Breast epithelium (tissue), 4 donors: ENCODE results near the gene RNU1-4. TPM values are rescaled to one million over a fixed set of nuclear protein-coding genes. Genes with fewer than 3 reads are reported as not detected.
"Not testable (repeated sequence)": the region's sequence is repeated elsewhere in the genome, so short reads cannot be mapped to it uniquely, and the experiment has no call there.

Source experiments
- DNase-seq, 2 donors: peaks; one replicate each; pipeline ENCODE4 v3.0.0-alpha.2; 2019; ENCODE audit warnings: low spot score in 2 of 2
- H3K27ac ChIP-seq, 2 donors: fragments of 200-600 bp; sonication (generic) in 1 of 2; one replicate each; pipeline ENCODE4 v1.5.1; 2016 to 2019; ENCODE audit warnings: mild to moderate bottlenecking in 1 of 2
- H3K27me3 ChIP-seq, 2 donors: fragments of 200-600 bp; sonication (generic) in 1 of 2; one replicate each; pipeline versions ENCODE4 v1.5.1 to v1.6.0; 2017 to 2019; ENCODE audit warnings: control low read depth in 1 of 2, mild to moderate bottlenecking in 1 of 2
- H3K36me3 ChIP-seq: fragments of 200-600 bp; one replicate; pipeline ENCODE4 v1.5.1; 2019
- H3K4me1 ChIP-seq, 2 donors: fragments of 200-600 bp; sonication (generic); one replicate each; pipeline ENCODE4 v1.5.1; 2016 to 2019; ENCODE audit warnings: control low read depth in 1 of 2
- H3K4me3 ChIP-seq, 3 donors: fragments of 200-600 bp; sonication (generic); 1 replicate in 2 of 3; 2 replicates in 1 of 3; pipeline ENCODE4 v1.5.1; 2016 to 2019; ENCODE audit warnings: mild to moderate bottlenecking in 3 of 3, moderate library complexity in 2 of 3
- H3K9me3 ChIP-seq, 2 donors: fragments of 200-600 bp; sonication (generic) in 1 of 2; one replicate each; pipeline ENCODE4 v1.5.1; 2016 to 2019; ENCODE audit warnings: control low read depth in 1 of 2
- CTCF ChIP-seq, 3 donors: fragments of 450-650 bp; IDR thresholded peaks; one replicate each; pipeline ENCODE4 v1.5.1; 2016 to 2017; ENCODE audit warnings: antibody characterized with exemption in 3 of 3, mild to moderate bottlenecking in 3 of 3, moderate library complexity in 3 of 3
- POLR2A ChIP-seq: fragments of 450-650 bp; IDR thresholded peaks from one replicate; pipeline ENCODE4 v1.6.1; 2016; ENCODE audit warnings: antibody characterized with exemption, mild to moderate bottlenecking, moderate library complexity
- POLR2AphosphoS5 ChIP-seq, 3 donors: sonication (generic); formaldehyde crosslinking; IDR thresholded peaks; one replicate each; pipeline ENCODE4 v1.6.1; 2017; ENCODE audit warnings: antibody characterized with exemption in 3 of 3
- intact Hi-C: fragments of 100-400 bp; cut with DNase I; formaldehyde crosslinking; loops from one replicate; pipeline ENCODE4 v1.15.1; 2023; ENCODE audit warnings: low total_unique reads
- total RNA-seq, 3 donors: library from RNA; depleted of rRNA; stranded (reverse); fragments of >200 nt; gene quantifications; one replicate each; pipeline ENCODE4 v1.1.0, GENCODE V29; 2016

The RNU1-4 gene
- total RNA-seq, 3 donors from 2014 or later: under 0.01 TPM

- intact Hi-C loops, DNase-seq, H3K27ac ChIP-seq, H3K4me1 ChIP-seq, H3K9me3 ChIP-seq, H3K27me3 ChIP-seq, H3K36me3 ChIP-seq, H3K4me3 ChIP-seq: not testable (repeated sequence)
Measured at GRCh38 chr1:16712984-16713383, 27.3 kb upstream of the RNU1-4 start.

GRCh38 chr1:16713480-16713879, 26.8 kb upstream of the RNU1-4 start:
- DNase-seq: peak in 1 of 2 donors; percentile 51
- H3K9me3 ChIP-seq, intact Hi-C loops, H3K36me3 ChIP-seq, H3K4me3 ChIP-seq, H3K27ac ChIP-seq, H3K4me1 ChIP-seq, H3K27me3 ChIP-seq: not testable (repeated sequence)

- no peak overlapping the region for H3K4me3 ChIP-seq
- intact Hi-C loops: no loop called here
- no peaks in the 10 kb centered on the region for H3K9me3 ChIP-seq
- TF ChIP-seq CTCF (IDR thresholded peaks at IDR 0.05) (no peak), POLR2A (no peak), POLR2AphosphoS5 (IDR thresholded peaks at IDR 0.05) (no peak)
- peak; percentile 42 to 81 for DNase-seq
- no peak overlapping the region for H3K27ac ChIP-seq
- no peaks in the 10 kb centered on the region for H3K36me3 ChIP-seq
- peaks cover 0 to 15% of the 10 kb centered on the region in 2 donors for H3K27me3 ChIP-seq
- no peaks in the 10 kb centered on the region for H3K4me1 ChIP-seq
Measured at GRCh38 chr1:16716691-16717335, 23.5 kb upstream of the RNU1-4 start.

GRCh38 chr1:16717336-16718098, 22.8 kb upstream of the RNU1-4 start:
- Histone ChIP-seq H3K4me3 (no peak overlapping the region), H3K27ac (no peak overlapping the region), H3K36me3 (no peaks in the 10 kb centered on the region), H3K9me3 (no peaks in the 10 kb centered on the region), H3K4me1 (no peaks in the 10 kb centered on the region), H3K27me3 (peaks cover 0 to 15% of the 10 kb centered on the region in 2 donors)
- peak in 1 of 2 donors; percentile 73 for DNase-seq
- TF ChIP-seq POLR2A (no peak), POLR2AphosphoS5 (IDR thresholded peaks at IDR 0.05) (no peak), CTCF (IDR thresholded peaks at IDR 0.05) (no peak)
- intact Hi-C loops: no loop called here

GRCh38 chr1:16718099-16718907, 22.0 kb upstream of the RNU1-4 start:
- H3K9me3 ChIP-seq, H3K4me1 ChIP-seq, intact Hi-C loops, H3K36me3 ChIP-seq, H3K4me3 ChIP-seq, H3K27ac ChIP-seq: not testable (repeated sequence)
- H3K27me3 ChIP-seq: peaks cover 0 to 15% of the 10 kb centered on the region in 2 donors
- peak in 1 of 2 donors; percentile 61 for DNase-seq

- no peak overlapping the region for H3K27ac ChIP-seq
- H3K36me3 ChIP-seq: no peaks in the 10 kb centered on the region
- H3K4me1 ChIP-seq: no peaks in the 10 kb centered on the region
- no peak overlapping the region for H3K4me3 ChIP-seq
- TF ChIP-seq CTCF (IDR thresholded peaks at IDR 0.05) (no peak), POLR2A (no peak), POLR2AphosphoS5 (IDR thresholded peaks at IDR 0.05) (no peak)
- H3K9me3 ChIP-seq: no peaks in the 10 kb centered on the region
- DNase-seq: peak in 1 of 2 donors; percentile 52
- H3K27me3 ChIP-seq: peaks cover 0 to 15% of the 10 kb centered on the region in 2 donors
- intact Hi-C loops: no loop called here
Measured at GRCh38 chr1:16718908-16719533, 21.3 kb upstream of the RNU1-4 start.
